Neural cell (in vitro differentiated cells): ENCODE measurements around the gene OVOL1.

Experiments
- EP300 ChIP-seq: fragments of 450-650 bp; conservative IDR thresholded peaks from 2 replicates; pipeline ENCODE4 v1.6.1; 2014; ENCODE audit warnings: antibody characterized with exemption, mild to moderate bottlenecking, moderate library complexity; ENCODE audit not compliant: poor library complexity, severe bottlenecking
- EZH2 ChIP-seq: fragments of 200-600, 300-800 bp; shearing (Covaris generic), sonication (generic); IDR thresholded peaks from 2 replicates; pipeline ENCODE4 v1.6.1; 2014; ENCODE audit warnings: antibody characterized with exemption, low read length, borderline replicate concordance, mild to moderate bottlenecking; ENCODE audit not compliant: insufficient read depth, poor library complexity, severe bottlenecking
- MXI1 ChIP-seq: fragments of 450-650 bp; conservative IDR thresholded peaks from 2 replicates; pipeline ENCODE4 v1.6.1; 2014; ENCODE audit warnings: antibody characterized with exemption, mild to moderate bottlenecking; ENCODE audit not compliant: poor library complexity, severe bottlenecking
- POLR2AphosphoS5 ChIP-seq: IDR thresholded peaks from 2 replicates; pipeline ENCODE4 v1.6.1; 2012
- RAD21 ChIP-seq: fragments of 450-650 bp; conservative IDR thresholded peaks from 2 replicates; pipeline ENCODE4 v1.6.1; 2014; ENCODE audit warnings: antibody characterized with exemption, mild to moderate bottlenecking, moderate library complexity
- REST ChIP-seq: IDR thresholded peaks from 2 replicates; pipeline ENCODE4 v1.6.1; 2012; ENCODE audit warnings: borderline replicate concordance
- SMC3 ChIP-seq: fragments of 450-650 bp; conservative IDR thresholded peaks from 2 replicates; pipeline ENCODE4 v1.6.1; 2014; ENCODE audit warnings: antibody characterized with exemption, mild to moderate bottlenecking, moderate library complexity; ENCODE audit not compliant: poor library complexity
- TAF1 ChIP-seq: IDR thresholded peaks from 2 replicates; pipeline ENCODE4 v1.6.1; 2012; ENCODE audit warnings: low read depth
- TF ChIP-seq, protein P1 (sequence below): fragments of 450-650 bp; IDR thresholded peaks from 2 replicates; pipeline ENCODE4 v1.5.1; 2014; ENCODE audit warnings: antibody characterized with exemption, mild to moderate bottlenecking, moderate library complexity; ENCODE audit not compliant: poor library complexity, severe bottlenecking

- no peak for TF ChIP-seq EP300
- TF ChIP-seq, protein P1, sequence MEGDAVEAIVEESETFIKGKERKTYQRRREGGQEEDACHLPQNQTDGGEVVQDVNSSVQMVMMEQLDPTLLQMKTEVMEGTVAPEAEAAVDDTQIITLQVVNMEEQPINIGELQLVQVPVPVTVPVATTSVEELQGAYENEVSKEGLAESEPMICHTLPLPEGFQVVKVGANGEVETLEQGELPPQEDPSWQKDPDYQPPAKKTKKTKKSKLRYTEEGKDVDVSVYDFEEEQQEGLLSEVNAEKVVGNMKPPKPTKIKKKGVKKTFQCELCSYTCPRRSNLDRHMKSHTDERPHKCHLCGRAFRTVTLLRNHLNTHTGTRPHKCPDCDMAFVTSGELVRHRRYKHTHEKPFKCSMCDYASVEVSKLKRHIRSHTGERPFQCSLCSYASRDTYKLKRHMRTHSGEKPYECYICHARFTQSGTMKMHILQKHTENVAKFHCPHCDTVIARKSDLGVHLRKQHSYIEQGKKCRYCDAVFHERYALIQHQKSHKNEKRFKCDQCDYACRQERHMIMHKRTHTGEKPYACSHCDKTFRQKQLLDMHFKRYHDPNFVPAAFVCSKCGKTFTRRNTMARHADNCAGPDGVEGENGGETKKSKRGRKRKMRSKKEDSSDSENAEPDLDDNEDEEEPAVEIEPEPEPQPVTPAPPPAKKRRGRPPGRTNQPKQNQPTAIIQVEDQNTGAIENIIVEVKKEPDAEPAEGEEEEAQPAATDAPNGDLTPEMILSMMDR = no peak
- no peak for TF ChIP-seq POLR2AphosphoS5
- TF ChIP-seq MXI1 = no peak
- no peak for TF ChIP-seq REST
- no peak for TF ChIP-seq RAD21
- no peak for TF ChIP-seq EZH2
- TF ChIP-seq TAF1 = no peak
- no peak for TF ChIP-seq SMC3
Measured at GRCh38 chr11:65794570-65795510, 8.0 kb downstream of the OVOL1 start.
